22Rv1 (cell line): Measurements from ENCODE around the gene PTPRR.

Experiments used
- H3K27ac ChIP-seq: fragments of 450-650 bp; 2 replicates; pipeline ENCODE4 v1.5.1; 2017
- CTCF ChIP-seq: fragments of 450-650 bp; IDR thresholded peaks from 2 replicates; pipeline ENCODE4 v1.5.1; 2017; ENCODE audit warnings: mild to moderate bottlenecking
- ZFX ChIP-seq: fragments of 450-650 bp; IDR thresholded peaks from 2 replicates; pipeline ENCODE4 v1.6.1; 2017; ENCODE audit warnings: antibody characterized with exemption, borderline replicate concordance

PTPRR gene

GRCh38 chr12:70759161-70759918 is 161.2 kb downstream of the PTPRR start:
- TF ChIP-seq CTCF: no peak
- TF ChIP-seq ZFX: no peak
- H3K27ac ChIP-seq: no peak overlapping the region

- no peak for TF ChIP-seq ZFX
- TF ChIP-seq CTCF: no peak
- no peak overlapping the region for H3K27ac ChIP-seq
Observed at GRCh38 chr12:70758494-70758845, 162.1 kb downstream of the PTPRR start.

GRCh38 chr12:70757830-70758493 is 162.6 kb downstream of the PTPRR start:
- no peak for TF ChIP-seq CTCF
- no peak for TF ChIP-seq ZFX
- H3K27ac ChIP-seq: no peak overlapping the region

DNA sequence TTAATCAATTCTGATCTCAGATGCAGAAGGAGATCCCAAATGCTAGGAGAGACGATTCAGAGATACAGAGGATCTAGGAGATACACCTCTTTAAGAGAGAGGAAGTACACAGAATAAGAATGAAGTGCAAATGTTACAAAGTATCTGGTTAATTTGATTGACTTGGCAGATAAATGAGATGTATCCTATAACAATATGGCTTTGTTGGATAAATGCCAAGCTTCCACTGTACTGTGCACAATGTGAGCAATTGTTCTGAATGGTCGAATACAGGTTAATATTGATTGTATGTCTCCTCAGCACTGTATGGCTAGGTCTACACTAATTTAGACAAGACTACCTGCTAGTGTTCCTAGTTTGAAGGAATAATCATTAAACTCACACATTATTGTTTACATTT is 163.7 kb downstream of the PTPRR start:
- TF ChIP-seq CTCF: no peak
- TF ChIP-seq ZFX: no peak
- H3K27ac ChIP-seq: peak overlapping the region; percentile 74

GRCh38 chr12:70756118-70756517 is 164.4 kb downstream of the PTPRR start:
- peak overlapping the region; percentile 74 for H3K27ac ChIP-seq
- TF ChIP-seq CTCF (no peak), ZFX (no peak)

DNA sequence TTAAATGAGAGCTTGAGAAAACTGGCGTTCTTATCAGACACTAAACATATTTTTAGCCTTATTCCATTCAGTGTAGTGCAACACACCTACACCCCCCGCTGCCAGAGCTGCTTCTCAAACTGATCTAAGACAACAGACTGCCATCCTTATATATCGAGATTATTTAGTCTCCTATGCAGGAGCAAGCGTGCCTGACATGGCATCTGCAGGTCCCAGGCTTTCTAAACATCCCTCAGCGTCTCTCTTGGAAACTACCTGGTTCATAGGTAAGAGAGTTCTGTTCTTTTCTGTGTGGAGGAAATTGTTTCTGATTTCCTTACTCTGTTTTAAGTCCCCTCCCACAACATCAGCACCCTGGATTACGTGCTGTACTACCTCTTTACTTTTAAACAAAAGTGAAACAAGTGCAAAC is 166.2 kb downstream of the PTPRR start:
- TF ChIP-seq CTCF: no peak
- TF ChIP-seq ZFX: no peak
- peak overlapping the region; percentile 74 for H3K27ac ChIP-seq

DNA sequence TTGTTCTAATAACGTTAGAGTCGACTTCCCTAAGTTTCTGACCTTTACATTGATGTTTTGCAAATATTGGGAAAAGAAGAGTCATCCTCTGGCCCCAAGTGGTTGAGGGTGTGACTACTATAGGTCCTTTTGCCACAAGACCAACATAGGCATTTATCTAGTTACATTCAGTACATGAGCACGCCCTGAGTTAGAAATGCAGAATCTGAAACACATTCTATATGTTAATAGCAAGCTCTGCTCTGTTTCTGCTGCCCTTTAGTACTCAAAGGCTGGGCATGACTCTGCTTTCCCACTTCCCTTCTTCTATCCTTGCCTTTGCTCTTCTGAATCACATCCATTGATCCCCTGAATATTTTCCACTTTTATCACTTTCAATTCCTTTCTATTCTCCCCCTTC is 168.2 kb downstream of the PTPRR start:
- no peak for TF ChIP-seq CTCF
- TF ChIP-seq ZFX: no peak
- H3K27ac ChIP-seq: no peak overlapping the region
